Muscle of back (tissue), 11 donors: ENCODE results near the gene CACNA1C. TPM values are rescaled to one million over a fixed set of nuclear protein-coding genes. Genes with fewer than 3 reads are reported as not detected.
A peak's percentile ranks its signal among the peaks of the same experiment; 100 is the strongest.

Source experiments
- DNase-seq, 3 donors: peaks; one replicate each; pipeline versions ENCODE4 v3.0.0 to v3.0.0-alpha.2; 2013
- polyA plus RNA-seq, 10 donors: library from polyadenylated mRNA; unstranded; fragments of 120-200 nt; gene quantifications; one replicate each; pipeline ENCODE4 v1.2.1, GENCODE V29; 2013; ENCODE audit not compliant: insufficient read length in 10 of 10

Gene CACNA1C
- polyA plus RNA-seq, 10 donors, result 2.2 to 5.8 (median 3.5) TPM

GRCh38 chr12:2384533-2385351 lies 332.0 kb downstream of the CACNA1C start:
- peak; percentile 64 to 83 (median 71) for DNase-seq

GRCh38 chr12:2385529-2385928 lies 332.7 kb downstream of the CACNA1C start:
- no peak for DNase-seq

GRCh38 chr12:2386566-2386965 lies 333.8 kb downstream of the CACNA1C start:
- no peak for DNase-seq

- DNase-seq, result no peak
Measured at GRCh38 chr12:2387103-2387834, 334.5 kb downstream of the CACNA1C start.

GRCh38 chr12:2389079-2389790 lies 336.4 kb downstream of the CACNA1C start:
- no peak for DNase-seq

- DNase-seq, result no peak
Measured at GRCh38 chr12:2390133-2390532, 337.3 kb downstream of the CACNA1C start.

GRCh38 chr12:2390850-2391390 lies 338.1 kb downstream of the CACNA1C start:
- no peak for DNase-seq

GRCh38 chr12:2391740-2392331 lies 339.0 kb downstream of the CACNA1C start:
- DNase-seq, result no peak

GRCh38 chr12:2393016-2393415 lies 340.2 kb downstream of the CACNA1C start:
- no peak for DNase-seq

GRCh38 chr12:2393996-2394395 lies 341.2 kb downstream of the CACNA1C start:
- no peak for DNase-seq

- DNase-seq, result peak in 1 of 3 donors; percentile 49
Measured at GRCh38 chr12:2395354-2395977, 342.7 kb downstream of the CACNA1C start.

GRCh38 chr12:2396448-2396871 lies 343.7 kb downstream of the CACNA1C start:
- peak in 1 of 3 donors; percentile 29 for DNase-seq

GRCh38 chr12:2397356-2398045 lies 344.7 kb downstream of the CACNA1C start:
- no peak for DNase-seq

GRCh38 chr12:2401040-2401439 lies 348.3 kb downstream of the CACNA1C start:
- DNase-seq, result no peak

GRCh38 chr12:2402073-2402579 lies 349.3 kb downstream of the CACNA1C start:
- DNase-seq, result no peak

GRCh38 chr12:2403221-2403976 lies 350.6 kb downstream of the CACNA1C start:
- DNase-seq, result no peak

GRCh38 chr12:2405039-2405438 lies 352.3 kb downstream of the CACNA1C start:
- no peak for DNase-seq

- DNase-seq, result no peak
Measured at GRCh38 chr12:2406903-2407302, 354.1 kb downstream of the CACNA1C start.

- DNase-seq, result no peak
Measured at GRCh38 chr12:2408262-2408661, 355.5 kb downstream of the CACNA1C start.
